Measurements from ENCODE around the gene CFAP100.

The CFAP100 gene

GRCh38 chr3:126394977-126395321, 240 bp downstream of the CFAP100 start:
- CTCF ChIA-PET, result no interaction called here
- no peak for TF ChIP-seq PATZ1 (tag by site-specific recombination; IDR thresholded peaks at IDR 0.05)
- TF ChIP-seq ZBTB26 (tag by site-specific recombination; optimal IDR thresholded peaks at IDR 0.05), result no peak
- H3K4me3 ChIP-seq (ENCODE audit: low read depth, low read length), result no peak overlapping the region

GRCh38 chr3:126395846-126396513, 1.3 kb downstream of the CFAP100 start:
- H3K36me3 ChIP-seq (ENCODE audit: control insufficient read depth in 2 of 2, insufficient read depth in 1 of 2, low read length in 2 of 2), result no peaks in the 10 kb centered on the region
- POLR2A ChIA-PET, result no interaction called here

More at GRCh38 chr3:126394977-126395321, 240 bp downstream of the CFAP100 start:
- POLR2A ChIA-PET, result no interaction called here
- Histone ChIP-seq H3K9me3 (ENCODE audit: control insufficient read depth, insufficient read depth, low read depth, low read length) (no peaks in the 10 kb centered on the region), H3K36me3 (ENCODE audit: control insufficient read depth in 2 of 2, insufficient read depth in 1 of 2, low read length in 2 of 2) (no peaks in the 10 kb centered on the region), H3K4me1 (ENCODE audit: control insufficient read depth, insufficient read depth, low read length) (no peaks in the 10 kb centered on the region), H3K27ac (ENCODE audit: extremely low read depth, low read depth, low read length) (no peak overlapping the region)

GRCh38 chr3:126396536-126396935, 1.8 kb downstream of the CFAP100 start:
- Histone ChIP-seq H3K4me3 (ENCODE audit: low read depth, low read length) (no peak overlapping the region), H3K4me1 (ENCODE audit: control insufficient read depth, insufficient read depth, low read length) (no peaks in the 10 kb centered on the region), H3K27ac (ENCODE audit: extremely low read depth, low read depth, low read length) (no peak overlapping the region), H3K36me3 (ENCODE audit: control insufficient read depth in 2 of 2, insufficient read depth in 1 of 2, low read length in 2 of 2) (no peaks in the 10 kb centered on the region), H3K9me3 (ENCODE audit: control insufficient read depth, insufficient read depth, low read depth, low read length) (no peaks in the 10 kb centered on the region)
- ChIA-PET CTCF (interaction anchor here (0.7 kb wide), 1 partner anchor 126 kb away, joined by 3 read pairs; no protein-coding TSS in a partner anchor), POLR2A (no interaction called here)
- no peak for TF ChIP-seq PBX3 (CRISPR knock-in tag; IDR thresholded peaks at IDR 0.05)
- no peak for TF ChIP-seq ZNF211 (tag by site-specific recombination; IDR thresholded peaks at IDR 0.05; ENCODE audit: low read depth)
- TF ChIP-seq ZNF768 (tag by site-specific recombination; IDR thresholded peaks at IDR 0.05), result no peak
- TF ChIP-seq REST (tag by site-specific recombination; IDR thresholded peaks at IDR 0.05), result no peak
- no peak for TF ChIP-seq ZNF639 (tag by site-specific recombination; IDR thresholded peaks at IDR 0.05)
- no peak for TF ChIP-seq YY1 (tag by site-specific recombination; IDR thresholded peaks at IDR 0.05)
- TF ChIP-seq ZNF174 (tag by site-specific recombination; IDR thresholded peaks at IDR 0.05), result no peak
- TF ChIP-seq ZNF704 (tag by site-specific recombination; IDR thresholded peaks at IDR 0.05), result no peak
- no peak for TF ChIP-seq PATZ1 (tag by site-specific recombination; IDR thresholded peaks at IDR 0.05)
- no peak for TF ChIP-seq PRDM4 (tag by site-specific recombination; IDR thresholded peaks at IDR 0.05)

More at GRCh38 chr3:126395846-126396513, 1.3 kb downstream of the CFAP100 start:
- CTCF ChIA-PET, result interaction anchor here (0.7 kb wide), 1 partner anchor 127 kb away, joined by 3 read pairs; no protein-coding TSS in a partner anchor
- Histone ChIP-seq H3K4me3 (ENCODE audit: low read depth, low read length) (no peak overlapping the region), H3K27ac (ENCODE audit: extremely low read depth, low read depth, low read length) (no peak overlapping the region), H3K4me1 (ENCODE audit: control insufficient read depth, insufficient read depth, low read length) (no peaks in the 10 kb centered on the region), H3K9me3 (ENCODE audit: control insufficient read depth, insufficient read depth, low read depth, low read length) (no peaks in the 10 kb centered on the region)
- TF ChIP-seq ZNF521 (tag by site-specific recombination; IDR thresholded peaks at IDR 0.05), result no peak
- TF ChIP-seq FEZF1 (tag by site-specific recombination; IDR thresholded peaks at IDR 0.05), result no peak
- TF ChIP-seq ZSCAN16 (tag by site-specific recombination; IDR thresholded peaks at IDR 0.05), result no peak
- TF ChIP-seq ZNF211 (tag by site-specific recombination; IDR thresholded peaks at IDR 0.05; ENCODE audit: low read depth), result no peak
- TF ChIP-seq ZNF266 (tag by site-specific recombination; IDR thresholded peaks at IDR 0.05; ENCODE audit: low read depth), result no peak
